ENCODE data around the gene CLEC9A.

GRCh38 chr12:10052193-10052913 lies 21.9 kb downstream of the CLEC9A start:
- no peak for TF ChIP-seq CTCF (IDR thresholded peaks at IDR 0.05)
- TF ChIP-seq POLR2A (IDR thresholded peaks at IDR 0.05) = no peak
- TF ChIP-seq EP300 (IDR thresholded peaks at IDR 0.05) = no peak
- TF ChIP-seq POLR2AphosphoS5 (IDR thresholded peaks at IDR 0.05) = no peak
